ENCODE measurements around the gene KSR2. TPM values are rescaled to one million over a fixed set of nuclear protein-coding genes. Genes with fewer than 3 reads are reported as not detected.
"Not testable (repeated sequence)": the region's sequence is repeated elsewhere in the genome, so short reads cannot be mapped to it uniquely, and the experiment has no call there.

The KSR2 gene
- polyA plus RNA-seq, 1 experiment: not detected

- Histone ChIP-seq H3K36me3 (ENCODE audit: control insufficient read depth, insufficient read depth, low read length) (no peaks in the 10 kb centered on the region), H3K27me3 (ENCODE audit: control insufficient read depth, insufficient read depth, low read length) (no peaks in the 10 kb centered on the region), H3K4me3 (ENCODE audit: low read depth, low read length) (no peak overlapping the region)
- POLR2A ChIA-PET: no interaction called here
- no peak for DNase-seq (ENCODE audit: low read depth)
- CTCF ChIA-PET: interaction anchor here (0.6 kb wide), 1 partner anchor 83 kb away, joined by 5 read pairs; no protein-coding TSS in a partner anchor
- no peak for TF ChIP-seq CTCF (IDR thresholded peaks at IDR 0.05; ENCODE audit: insufficient read depth, low read depth, low read length)
Observed at GRCh38 chr12:117643971-117644370, 324.8 kb downstream of the KSR2 start.

- no peak for TF ChIP-seq CTCF (IDR thresholded peaks at IDR 0.05; ENCODE audit: insufficient read depth, low read depth, low read length)
- H3K27me3 ChIP-seq (ENCODE audit: control insufficient read depth, insufficient read depth, low read length): no peaks in the 10 kb centered on the region
- H3K4me3 ChIP-seq (ENCODE audit: low read depth, low read length): no peak overlapping the region
- ChIA-PET POLR2A (no interaction called here), CTCF (no interaction called here)
- no peak for DNase-seq (ENCODE audit: low read depth)
- no peaks in the 10 kb centered on the region for H3K36me3 ChIP-seq (ENCODE audit: control insufficient read depth, insufficient read depth, low read length)
Observed at GRCh38 chr12:117641885-117642284, 326.9 kb downstream of the KSR2 start.

GRCh38 chr12:117640511-117640910 lies 328.3 kb downstream of the KSR2 start:
- no peaks in the 10 kb centered on the region for H3K36me3 ChIP-seq (ENCODE audit: control insufficient read depth, insufficient read depth, low read length)
- ChIA-PET POLR2A (no interaction called here), CTCF (interaction anchor here (1.2 kb wide), 1 partner anchor 53 kb away, joined by 3 read pairs; no protein-coding TSS in a partner anchor)
- DNase-seq (ENCODE audit: low read depth): no peak
- no peaks in the 10 kb centered on the region for H3K27me3 ChIP-seq (ENCODE audit: control insufficient read depth, insufficient read depth, low read length)
- TF ChIP-seq CTCF (IDR thresholded peaks at IDR 0.05; ENCODE audit: insufficient read depth, low read depth, low read length): no peak
- no peak overlapping the region for H3K4me3 ChIP-seq (ENCODE audit: low read depth, low read length)

GRCh38 chr12:117629454-117629853 lies 339.3 kb downstream of the KSR2 start:
- Histone ChIP-seq H3K27me3 (ENCODE audit: control insufficient read depth, insufficient read depth, low read length) (no peaks in the 10 kb centered on the region), H3K36me3 (ENCODE audit: control insufficient read depth, insufficient read depth, low read length) (no peaks in the 10 kb centered on the region), H3K4me3 (ENCODE audit: low read depth, low read length) (no peak overlapping the region)
- TF ChIP-seq CTCF (IDR thresholded peaks at IDR 0.05; ENCODE audit: insufficient read depth, low read depth, low read length): no peak
- ChIA-PET CTCF (no interaction called here), POLR2A (no interaction called here)
- no peak for DNase-seq (ENCODE audit: low read depth)

GRCh38 chr12:117628711-117629110 lies 340.1 kb downstream of the KSR2 start:
- H3K36me3 ChIP-seq (ENCODE audit: control insufficient read depth, insufficient read depth, low read length); H3K27me3 ChIP-seq (ENCODE audit: control insufficient read depth, insufficient read depth, low read length); CTCF ChIA-PET; POLR2A ChIA-PET; H3K4me3 ChIP-seq (ENCODE audit: low read depth, low read length); DNase-seq (ENCODE audit: low read depth): not testable (repeated sequence)

- no peak for TF ChIP-seq CTCF (IDR thresholded peaks at IDR 0.05; ENCODE audit: insufficient read depth, low read depth, low read length)
- ChIA-PET POLR2A (no interaction called here), CTCF (no interaction called here)
- Histone ChIP-seq H3K36me3 (ENCODE audit: control insufficient read depth, insufficient read depth, low read length) (no peaks in the 10 kb centered on the region), H3K27me3 (ENCODE audit: control insufficient read depth, insufficient read depth, low read length) (no peaks in the 10 kb centered on the region), H3K4me3 (ENCODE audit: low read depth, low read length) (no peak overlapping the region)
- DNase-seq (ENCODE audit: low read depth): no peak
Observed at GRCh38 chr12:117622741-117623140, 346.0 kb downstream of the KSR2 start.

Data from BJ (cell line).